Kidney tubule cell (primary cell): ENCODE data around the gene TBC1D8.

Experiments used
- DNase-seq: peaks from one replicate; pipeline ENCODE4 v3.0.0-alpha.2; 2018; ENCODE audit warnings: low spot score

Gene TBC1D8

GRCh38 chr2:101111917-101112771 lies 39.0 kb downstream of the TBC1D8 start:
- peak; percentile 44 for DNase-seq

- DNase-seq, result no peak
Measured at GRCh38 chr2:101111262-101111838, 39.8 kb downstream of the TBC1D8 start.

GRCh38 chr2:101109451-101110118 lies 41.6 kb downstream of the TBC1D8 start:
- DNase-seq, result no peak

GRCh38 chr2:101108357-101108756 lies 42.8 kb downstream of the TBC1D8 start:
- DNase-seq, result no peak

GRCh38 chr2:101107241-101107640 lies 43.9 kb downstream of the TBC1D8 start:
- DNase-seq, result no peak

- no peak for DNase-seq
Measured at GRCh38 chr2:101106453-101107181, 44.6 kb downstream of the TBC1D8 start.

GRCh38 chr2:101105654-101106053 lies 45.5 kb downstream of the TBC1D8 start:
- no peak for DNase-seq

- DNase-seq, result no peak
Measured at GRCh38 chr2:101097638-101098037, 53.5 kb downstream of the TBC1D8 start.

GRCh38 chr2:101096619-101097142 lies 54.5 kb downstream of the TBC1D8 start:
- no peak for DNase-seq

- DNase-seq, result no peak
Measured at GRCh38 chr2:101094351-101094750, 56.8 kb downstream of the TBC1D8 start.

GRCh38 chr2:101089942-101090799 lies 61.0 kb downstream of the TBC1D8 start:
- DNase-seq, result no peak

- no peak for DNase-seq
Measured at GRCh38 chr2:101089419-101089818, 61.8 kb downstream of the TBC1D8 start.

GRCh38 chr2:101087638-101088037 lies 63.5 kb downstream of the TBC1D8 start:
- DNase-seq, result no peak

GRCh38 chr2:101083613-101084012 lies 67.6 kb downstream of the TBC1D8 start:
- DNase-seq, result peak; percentile 64

GRCh38 chr2:101082998-101083397 lies 68.2 kb downstream of the TBC1D8 start:
- DNase-seq, result peak; percentile 58

- no peak for DNase-seq
Measured at GRCh38 chr2:101081375-101081907, 69.7 kb downstream of the TBC1D8 start.

GRCh38 chr2:101080211-101081068 lies 70.7 kb downstream of the TBC1D8 start:
- DNase-seq, result no peak

- DNase-seq, result no peak
Measured at GRCh38 chr2:101076581-101076980, 74.6 kb downstream of the TBC1D8 start.

GRCh38 chr2:101064868-101065549 lies 86.2 kb downstream of the TBC1D8 start:
- DNase-seq, result peak; percentile 93
